Measurements from ENCODE around the gene CTBP2.
"Not testable (repeated sequence)": the region's sequence is repeated elsewhere in the genome, so short reads cannot be mapped to it uniquely, and the experiment has no call there.

CTBP2 gene

DNA sequence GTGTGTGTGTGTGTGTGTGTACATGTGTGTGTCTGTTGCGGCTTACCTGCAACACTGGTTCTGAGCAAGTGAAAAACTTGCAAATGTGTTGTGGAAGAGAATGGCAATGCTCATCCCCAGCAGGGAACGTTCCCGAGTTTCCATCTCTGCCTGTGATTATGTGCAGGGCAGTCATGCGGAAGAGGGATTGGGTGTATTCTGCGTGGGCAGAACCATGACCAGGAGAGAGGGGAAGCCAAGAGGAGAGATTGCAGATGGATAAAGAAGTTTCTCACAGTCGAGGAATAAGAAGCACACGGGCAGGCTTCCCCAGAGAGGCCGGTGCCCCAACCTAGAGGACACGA, 99.9 kb downstream of the CTBP2 start:
- H3K36me3 ChIP-seq (ENCODE audit: control insufficient read depth, insufficient read depth, low read length), result no peaks in the 10 kb centered on the region
- TF ChIP-seq, protein P1, sequence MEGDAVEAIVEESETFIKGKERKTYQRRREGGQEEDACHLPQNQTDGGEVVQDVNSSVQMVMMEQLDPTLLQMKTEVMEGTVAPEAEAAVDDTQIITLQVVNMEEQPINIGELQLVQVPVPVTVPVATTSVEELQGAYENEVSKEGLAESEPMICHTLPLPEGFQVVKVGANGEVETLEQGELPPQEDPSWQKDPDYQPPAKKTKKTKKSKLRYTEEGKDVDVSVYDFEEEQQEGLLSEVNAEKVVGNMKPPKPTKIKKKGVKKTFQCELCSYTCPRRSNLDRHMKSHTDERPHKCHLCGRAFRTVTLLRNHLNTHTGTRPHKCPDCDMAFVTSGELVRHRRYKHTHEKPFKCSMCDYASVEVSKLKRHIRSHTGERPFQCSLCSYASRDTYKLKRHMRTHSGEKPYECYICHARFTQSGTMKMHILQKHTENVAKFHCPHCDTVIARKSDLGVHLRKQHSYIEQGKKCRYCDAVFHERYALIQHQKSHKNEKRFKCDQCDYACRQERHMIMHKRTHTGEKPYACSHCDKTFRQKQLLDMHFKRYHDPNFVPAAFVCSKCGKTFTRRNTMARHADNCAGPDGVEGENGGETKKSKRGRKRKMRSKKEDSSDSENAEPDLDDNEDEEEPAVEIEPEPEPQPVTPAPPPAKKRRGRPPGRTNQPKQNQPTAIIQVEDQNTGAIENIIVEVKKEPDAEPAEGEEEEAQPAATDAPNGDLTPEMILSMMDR (IDR thresholded peaks at IDR 0.05; ENCODE audit: insufficient read depth, low read length, poor library complexity, severe bottlenecking), result no peak
- DNase-seq (ENCODE audit: extremely low read depth, insufficient read length), result no peak
- H3K27me3 ChIP-seq (replicated peaks; ENCODE audit: control insufficient read depth, insufficient read depth, low read length), result no peaks in the 10 kb centered on the region; the same call in 1 of the 2 replicates
- no peak overlapping the region for H3K4me3 ChIP-seq (replicated peaks; ENCODE audit: low read depth, low read length)

DNA sequence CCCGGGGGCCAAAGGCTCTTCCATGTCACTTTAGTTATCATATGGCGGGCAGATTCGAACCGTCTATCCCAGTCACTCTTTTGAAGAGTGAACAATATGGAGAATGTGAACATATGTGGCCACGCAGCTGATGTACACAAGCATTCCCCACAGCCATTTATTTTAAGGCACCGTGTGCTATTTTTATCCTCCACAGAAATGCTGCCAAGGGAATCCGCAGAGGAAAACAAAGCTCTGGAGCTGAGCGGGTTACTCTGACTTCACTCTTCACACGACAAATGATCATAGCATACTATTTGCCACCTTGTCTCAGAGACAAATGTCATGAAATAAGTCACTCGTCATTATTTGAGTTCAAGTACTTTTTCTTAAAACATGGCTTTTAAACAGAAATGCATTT, 100.3 kb downstream of the CTBP2 start:
- TF ChIP-seq, protein P1 (IDR thresholded peaks at IDR 0.05; ENCODE audit: insufficient read depth, low read length, poor library complexity, severe bottlenecking), result no peak
- Histone ChIP-seq H3K36me3 (ENCODE audit: control insufficient read depth, insufficient read depth, low read length) (no peaks in the 10 kb centered on the region), H3K4me3 (replicated peaks; ENCODE audit: low read depth, low read length) (no peak overlapping the region), H3K27me3 (replicated peaks; ENCODE audit: control insufficient read depth, insufficient read depth, low read length) (no peaks in the 10 kb centered on the region; the same call in 1 of the 2 replicates)
- no peak for DNase-seq (ENCODE audit: extremely low read depth, insufficient read length)

DNA sequence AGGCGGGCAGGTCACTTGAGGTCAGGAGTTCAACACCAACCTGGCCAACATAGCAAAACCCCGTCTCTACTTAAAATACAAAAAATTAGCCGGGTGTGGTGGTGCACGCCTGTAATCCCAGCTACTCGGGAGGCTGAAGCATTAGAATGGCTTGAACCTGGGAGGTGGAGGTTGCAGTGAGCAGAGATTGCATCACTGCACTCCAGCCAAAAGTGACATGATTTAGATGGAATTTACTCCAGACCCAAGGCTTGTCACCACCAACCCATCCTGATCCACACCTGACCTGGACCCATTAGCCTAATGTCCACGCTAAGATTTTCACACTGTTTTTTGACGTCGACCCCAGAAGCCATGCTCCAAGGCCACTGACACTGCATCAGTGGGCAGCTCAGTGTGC, 101.0 kb downstream of the CTBP2 start:
- H3K36me3 ChIP-seq (ENCODE audit: control insufficient read depth, insufficient read depth, low read length); H3K4me3 ChIP-seq (replicated peaks; ENCODE audit: low read depth, low read length); H3K27me3 ChIP-seq (replicated peaks; ENCODE audit: control insufficient read depth, insufficient read depth, low read length); DNase-seq (ENCODE audit: extremely low read depth, insufficient read length): not testable (repeated sequence)

DNA sequence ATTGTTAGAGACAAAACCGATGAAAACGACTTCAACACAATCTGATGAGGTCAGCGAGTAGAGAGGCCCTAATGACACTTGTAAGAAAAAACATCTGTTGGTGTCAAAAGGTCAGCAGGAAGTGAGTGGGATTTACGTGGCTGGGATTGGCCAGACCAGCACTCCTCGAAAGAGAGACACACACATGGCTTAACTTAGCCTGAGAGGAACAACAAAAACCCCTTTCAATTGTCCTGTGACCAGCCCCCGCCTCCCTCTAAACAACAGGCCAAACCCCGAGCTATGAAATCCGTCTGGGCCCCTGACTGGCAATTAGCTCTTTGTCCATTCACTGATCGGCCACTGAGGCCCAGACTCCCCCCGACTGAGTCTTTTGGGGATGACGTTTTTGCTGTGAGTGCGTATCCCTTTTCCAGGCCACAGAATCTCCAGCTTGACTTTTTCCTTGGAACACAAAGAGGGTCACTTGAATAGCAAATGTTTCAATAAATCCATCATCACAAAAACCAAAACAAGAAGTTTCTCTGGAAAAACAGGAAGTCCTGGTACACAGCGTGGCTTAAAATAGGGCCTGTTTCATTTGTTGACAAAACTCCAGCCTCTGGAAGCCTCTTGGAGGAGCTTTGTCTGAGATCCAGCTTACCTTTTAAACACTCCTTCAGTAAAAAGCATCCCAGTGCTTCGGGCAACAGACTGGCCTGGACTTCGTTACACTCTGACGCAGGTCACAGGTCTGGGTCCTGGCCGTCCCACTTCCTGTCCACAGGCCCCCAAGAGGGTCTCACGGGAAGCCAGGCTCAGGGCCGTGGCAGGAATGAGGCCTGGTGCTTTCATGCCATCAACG, 103.0 kb downstream of the CTBP2 start:
- TF ChIP-seq, protein P1 (IDR thresholded peaks at IDR 0.05; ENCODE audit: insufficient read depth, low read length, poor library complexity, severe bottlenecking), result no peak
- no peaks in the 10 kb centered on the region; the same call in 1 of the 2 replicates for H3K27me3 ChIP-seq (replicated peaks; ENCODE audit: control insufficient read depth, insufficient read depth, low read length)
- H3K4me3 ChIP-seq (replicated peaks; ENCODE audit: low read depth, low read length), result no peak overlapping the region
- H3K36me3 ChIP-seq (ENCODE audit: control insufficient read depth, insufficient read depth, low read length), result no peaks in the 10 kb centered on the region
- no peak for DNase-seq (ENCODE audit: extremely low read depth, insufficient read length)

DNA sequence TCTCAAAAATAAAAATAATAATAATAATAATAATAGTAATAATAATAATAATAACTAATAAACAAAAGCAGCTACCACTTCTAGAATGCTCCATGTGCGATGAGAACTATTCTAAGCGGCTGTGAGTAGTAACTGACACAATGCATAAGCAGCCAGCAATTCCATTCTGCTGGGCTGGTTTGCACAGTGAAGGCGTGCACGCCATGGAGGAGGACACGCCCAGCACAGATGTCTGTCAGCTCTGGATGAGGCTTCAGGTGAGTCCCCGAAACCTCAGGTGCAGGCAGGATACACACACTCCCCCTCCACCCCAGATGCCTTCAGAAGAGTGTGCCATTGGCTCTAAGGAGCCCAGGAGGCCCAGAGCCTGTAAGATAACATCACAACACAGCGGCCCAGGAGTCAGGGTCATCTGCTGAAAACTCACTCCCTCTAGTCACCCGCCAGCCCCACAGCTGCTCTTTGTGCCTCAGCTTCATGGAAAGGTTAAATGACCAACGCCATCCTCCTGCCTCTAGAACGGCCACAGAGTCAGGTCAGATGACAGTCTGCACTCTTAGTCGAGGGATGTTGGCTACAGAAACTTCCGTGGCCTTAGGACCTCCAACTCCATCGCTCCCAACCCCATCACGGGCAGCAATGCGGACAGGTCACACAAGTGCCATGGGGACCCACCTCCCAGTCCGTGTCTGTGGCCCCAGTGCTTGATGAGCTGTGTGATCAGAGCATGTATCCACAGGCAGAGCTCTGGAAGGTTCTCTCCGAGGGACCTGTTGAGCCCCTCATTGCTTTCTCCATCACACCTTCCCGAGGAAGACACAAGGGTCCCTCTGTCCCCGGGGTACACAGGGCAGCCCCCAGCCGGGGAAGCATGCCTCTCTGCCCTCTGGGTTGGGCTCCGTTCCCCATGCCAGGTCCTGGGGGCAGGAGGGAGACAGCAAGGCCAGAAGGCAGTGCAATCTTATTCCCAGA, 103.9 kb downstream of the CTBP2 start:
- Histone ChIP-seq H3K27me3 (replicated peaks; ENCODE audit: control insufficient read depth, insufficient read depth, low read length) (no peaks in the 10 kb centered on the region; the same call in 1 of the 2 replicates), H3K36me3 (ENCODE audit: control insufficient read depth, insufficient read depth, low read length) (no peaks in the 10 kb centered on the region), H3K4me3 (replicated peaks; ENCODE audit: low read depth, low read length) (no peak overlapping the region)
- no peak for DNase-seq (ENCODE audit: extremely low read depth, insufficient read length)
- TF ChIP-seq, protein P1 (IDR thresholded peaks at IDR 0.05; ENCODE audit: insufficient read depth, low read length, poor library complexity, severe bottlenecking), result no peak

DNA sequence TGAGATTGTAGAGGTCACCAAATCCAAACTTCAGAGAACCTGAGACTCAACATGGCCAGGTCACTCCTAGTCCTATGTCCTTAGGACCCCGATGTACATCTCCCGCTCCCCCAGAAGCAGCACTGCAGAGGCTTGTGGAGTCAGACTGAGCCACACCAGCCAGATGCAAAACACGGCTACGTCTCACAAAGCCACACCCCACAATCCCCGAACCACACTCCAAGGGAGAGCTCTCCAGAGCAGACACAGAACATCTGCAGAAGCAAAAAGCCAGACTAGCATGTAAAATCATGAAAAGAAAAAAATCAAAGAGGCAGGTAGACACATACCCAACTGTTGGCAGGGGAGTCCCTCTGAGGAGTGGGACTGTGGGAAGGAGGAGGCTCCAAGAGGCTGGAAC, 104.9 kb downstream of the CTBP2 start:
- no peak overlapping the region for H3K4me3 ChIP-seq (replicated peaks; ENCODE audit: low read depth, low read length)
- TF ChIP-seq, protein P1 (IDR thresholded peaks at IDR 0.05; ENCODE audit: insufficient read depth, low read length, poor library complexity, severe bottlenecking), result no peak
- DNase-seq (ENCODE audit: extremely low read depth, insufficient read length), result no peak

More for the DNA sequence above, 104.9 kb downstream of the CTBP2 start:
- H3K27me3 ChIP-seq (replicated peaks; ENCODE audit: control insufficient read depth, insufficient read depth, low read length), result no peaks in the 10 kb centered on the region; the same call in none of the 2 replicates
- no peaks in the 10 kb centered on the region for H3K36me3 ChIP-seq (ENCODE audit: control insufficient read depth, insufficient read depth, low read length)

Data from GM06990 (cell line).